ENCODE measurements around the gene SMARCA2.

GRCh38 chr9:2195211-2195610 is 180.1 kb downstream of the SMARCA2 start:
- TF ChIP-seq EZH2 (IDR thresholded peaks at IDR 0.05; ENCODE audit: low read length, unreplicated experiment) = no peak
- TF ChIP-seq CTCF (conservative IDR thresholded peaks at IDR 0.05; ENCODE audit: low read depth, low read length) = no peak

Data from PC-3 (cell line).